ACC112 (cell line): ENCODE results near the gene TPRG1L.

Experiments used
- H2AFZ ChIP-seq: fragments of 200-600 bp; sonication (generic); one replicate; pipeline ENCODE4 v1.6.0; 2017; ENCODE audit warnings: antibody characterized with exemption, low read length; ENCODE audit not compliant: unreplicated experiment
- H3K27ac ChIP-seq: fragments of 200-600 bp; sonication (generic); 2 replicates; pipeline ENCODE4 v1.5.1; 2014; ENCODE audit warnings: low read depth, mild to moderate bottlenecking, antibody characterized with exemption, low read length, moderate library complexity
- H3K27me3 ChIP-seq: fragments of 200-600 bp; sonication (generic); 2 replicates; pipeline ENCODE4 v1.6.1; 2014; ENCODE audit warnings: mild to moderate bottlenecking, antibody characterized with exemption, low read length, moderate library complexity, mixed read lengths; ENCODE audit not compliant: insufficient read depth
- H3K36me3 ChIP-seq: fragments of 200-600 bp; sonication (generic); 2 replicates; pipeline ENCODE4 v1.6.1; 2016; ENCODE audit warnings: mild to moderate bottlenecking, antibody characterized with exemption, low read length, moderate library complexity, mixed read lengths; ENCODE audit not compliant: insufficient read depth
- H3K4me1 ChIP-seq: fragments of 200-600 bp; sonication (generic); one replicate; pipeline ENCODE4 v1.6.1; 2016; ENCODE audit warnings: low read length, mixed read lengths; ENCODE audit not compliant: insufficient read depth, unreplicated experiment, control insufficient read depth
- H3K4me3 ChIP-seq: fragments of 200-600 bp; sonication (generic); 2 replicates; pipeline ENCODE4 v1.5.1; 2014; ENCODE audit warnings: mild to moderate bottlenecking, low read depth, low read length
- H3K79me2 ChIP-seq: fragments of 200-600 bp; sonication (generic); one replicate; pipeline ENCODE4 v1.6.0; 2016; ENCODE audit warnings: low read length; ENCODE audit not compliant: control insufficient read depth, unreplicated experiment, insufficient read depth

The TPRG1L gene

GRCh38 chr1:3657578-3658230, 32.9 kb downstream of the TPRG1L start:
- no peaks in the 10 kb centered on the region for H3K4me1 ChIP-seq
- no peak overlapping the region for H3K27ac ChIP-seq
- H2AFZ ChIP-seq: no peak overlapping the region
- H3K4me3 ChIP-seq: no peak overlapping the region
- peaks cover 24% of the 10 kb centered on the region for H3K27me3 ChIP-seq
- no peaks in the 10 kb centered on the region for H3K36me3 ChIP-seq
- no peaks in the 10 kb centered on the region for H3K79me2 ChIP-seq

- H3K27me3 ChIP-seq: peaks cover 18% of the 10 kb centered on the region
- H3K27ac ChIP-seq: no peak overlapping the region
- H3K36me3 ChIP-seq: no peaks in the 10 kb centered on the region
- H3K4me3 ChIP-seq: no peak overlapping the region
- H2AFZ ChIP-seq: no peak overlapping the region
- no peaks in the 10 kb centered on the region for H3K79me2 ChIP-seq
- no peaks in the 10 kb centered on the region for H3K4me1 ChIP-seq
Measured at GRCh38 chr1:3658231-3658615, 33.4 kb downstream of the TPRG1L start.

- Histone ChIP-seq H3K79me2 (no peaks in the 10 kb centered on the region), H3K36me3 (no peaks in the 10 kb centered on the region), H2AFZ (no peak overlapping the region), H3K4me1 (no peaks in the 10 kb centered on the region), H3K27me3 (peaks cover 11% of the 10 kb centered on the region), H3K4me3 (no peak overlapping the region), H3K27ac (no peak overlapping the region)
Measured at GRCh38 chr1:3659093-3659492, 34.3 kb downstream of the TPRG1L start.

GRCh38 chr1:3660704-3661103, 35.9 kb downstream of the TPRG1L start:
- Histone ChIP-seq H3K4me1 (no peaks in the 10 kb centered on the region), H3K36me3 (no peaks in the 10 kb centered on the region), H3K27me3 (peaks cover 5% of the 10 kb centered on the region), H3K4me3 (no peak overlapping the region), H3K27ac (no peak overlapping the region), H2AFZ (no peak overlapping the region), H3K79me2 (no peaks in the 10 kb centered on the region)

GRCh38 chr1:3661631-3662030, 36.8 kb downstream of the TPRG1L start:
- no peaks in the 10 kb centered on the region for H3K36me3 ChIP-seq
- no peaks in the 10 kb centered on the region for H3K79me2 ChIP-seq
- no peak overlapping the region for H3K4me3 ChIP-seq
- no peak overlapping the region for H2AFZ ChIP-seq
- no peak overlapping the region for H3K27ac ChIP-seq
- no peaks in the 10 kb centered on the region; the same call in 1 of the 2 replicates for H3K27me3 ChIP-seq
- peaks cover 6% of the 10 kb centered on the region for H3K4me1 ChIP-seq

- H2AFZ ChIP-seq: no peak overlapping the region
- H3K4me1 ChIP-seq: peaks cover 11% of the 10 kb centered on the region
- no peaks in the 10 kb centered on the region for H3K36me3 ChIP-seq
- H3K27ac ChIP-seq: no peak overlapping the region
- no peak overlapping the region for H3K4me3 ChIP-seq
- H3K27me3 ChIP-seq: no peaks in the 10 kb centered on the region
- H3K79me2 ChIP-seq: no peaks in the 10 kb centered on the region
Measured at GRCh38 chr1:3662080-3662671, 37.4 kb downstream of the TPRG1L start.

- Histone ChIP-seq H3K36me3 (no peaks in the 10 kb centered on the region), H3K4me1 (peaks cover 18% of the 10 kb centered on the region), H2AFZ (no peak overlapping the region), H3K27ac (no peak overlapping the region), H3K79me2 (no peaks in the 10 kb centered on the region), H3K4me3 (no peak overlapping the region), H3K27me3 (no peaks in the 10 kb centered on the region)
Measured at GRCh38 chr1:3663999-3664699, 39.3 kb downstream of the TPRG1L start.

- Histone ChIP-seq H2AFZ (no peak overlapping the region), H3K79me2 (no peaks in the 10 kb centered on the region), H3K27me3 (no peaks in the 10 kb centered on the region), H3K4me1 (peaks cover 20% of the 10 kb centered on the region), H3K4me3 (no peak overlapping the region), H3K27ac (no peak overlapping the region), H3K36me3 (no peaks in the 10 kb centered on the region)
Measured at GRCh38 chr1:3664700-3665375, 40.0 kb downstream of the TPRG1L start.

GRCh38 chr1:3668148-3668547, 43.3 kb downstream of the TPRG1L start:
- Histone ChIP-seq H3K27me3 (no peaks in the 10 kb centered on the region), H3K79me2 (no peaks in the 10 kb centered on the region), H3K4me1 (peaks cover 20% of the 10 kb centered on the region), H3K27ac (no peak overlapping the region), H3K36me3 (no peaks in the 10 kb centered on the region), H3K4me3 (no peak overlapping the region), H2AFZ (no peak overlapping the region)

GRCh38 chr1:3668585-3669300, 43.9 kb downstream of the TPRG1L start:
- H3K4me1 ChIP-seq: peaks cover 20% of the 10 kb centered on the region
- H2AFZ ChIP-seq: no peak overlapping the region
- no peak overlapping the region for H3K4me3 ChIP-seq
- H3K79me2 ChIP-seq: no peaks in the 10 kb centered on the region
- H3K36me3 ChIP-seq: no peaks in the 10 kb centered on the region
- no peak overlapping the region for H3K27ac ChIP-seq
- no peaks in the 10 kb centered on the region for H3K27me3 ChIP-seq
